ENCODE measurements around the gene IFI27. TPM values are rescaled to one million over a fixed set of nuclear protein-coding genes. Genes with fewer than 3 reads are reported as not detected.

The IFI27 gene
- total RNA-seq, 4 donors from 2014 or later = 88.0 to 293 (median 180) TPM

GRCh38 chr14:94101748-94102147 lies 8.8 kb upstream of the IFI27 start:
- TF ChIP-seq EP300 (IDR thresholded peaks at IDR 0.05) (no peak), POLR2A (IDR thresholded peaks at IDR 0.05; ENCODE audit: low read depth) (no peak), CTCF (IDR thresholded peaks at IDR 0.05) (no peak), POLR2AphosphoS5 (IDR thresholded peaks at IDR 0.05) (no peak)
- Histone ChIP-seq H3K36me3 (peaks cover 0 to 17% (median 6%) of the 10 kb centered on the region in 4 donors), H3K4me1 (no peaks in the 10 kb centered on the region), H3K27me3 (no peaks in the 10 kb centered on the region), H3K9me3 (no peaks in the 10 kb centered on the region), H3K27ac (replicated peaks in 1 of 4) (no peak overlapping the region), H3K4me3 (no peak overlapping the region)
- WGBS = 92% methylated on average over 9 of the region's 10 CpGs
- no peak for DNase-seq (ENCODE audit: extremely low spot score)
- intact Hi-C loops (cut with DNase I) = no loop called here

DNA sequence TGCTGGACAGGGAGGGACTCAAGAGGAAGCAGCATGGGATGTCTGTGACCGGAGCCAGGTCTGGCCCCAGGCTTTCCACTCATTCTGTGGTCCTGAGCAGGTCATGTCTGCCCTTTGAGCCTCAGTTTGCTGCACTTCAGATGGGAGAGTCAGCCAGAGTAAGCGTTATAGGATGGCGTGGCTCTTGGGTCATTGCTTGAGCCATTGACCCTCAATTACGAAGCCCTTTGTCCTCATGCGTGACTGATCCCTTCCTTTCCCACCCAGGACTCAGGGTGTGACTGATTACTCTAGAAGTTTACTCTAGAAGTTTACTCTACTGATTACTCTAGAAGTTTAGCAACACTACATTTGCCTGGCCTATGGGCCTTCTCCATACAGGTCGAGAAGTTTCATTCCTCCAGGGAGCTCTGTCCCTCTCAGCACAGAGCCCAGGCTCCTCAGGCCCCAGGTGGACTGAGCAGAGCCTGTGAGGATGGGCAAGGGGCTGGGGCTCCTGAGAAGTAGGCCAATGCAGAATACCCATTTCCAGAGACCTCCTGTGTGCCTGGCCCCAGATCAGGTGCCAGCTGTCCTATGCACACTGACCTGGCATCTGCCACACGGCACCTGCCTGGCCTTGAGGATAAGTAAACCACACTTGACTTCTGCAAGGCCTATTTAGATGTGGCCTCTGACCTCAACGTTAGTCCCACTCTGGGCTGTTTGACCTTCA lies 7.6 kb upstream of the IFI27 start:
- no peak for DNase-seq (ENCODE audit: extremely low spot score)
- no peak for TF ChIP-seq POLR2A (IDR thresholded peaks at IDR 0.05; ENCODE audit: low read depth)
- TF ChIP-seq POLR2AphosphoS5 (IDR thresholded peaks at IDR 0.05) = no peak
- TF ChIP-seq EP300 (IDR thresholded peaks at IDR 0.05) = no peak
- TF ChIP-seq CTCF (IDR thresholded peaks at IDR 0.05) = no peak
- Histone ChIP-seq H3K36me3 (peaks cover 0 to 8% (median 0%) of the 10 kb centered on the region in 4 donors), H3K27me3 (no peaks in the 10 kb centered on the region), H3K27ac (replicated peaks in 1 of 4) (no peak overlapping the region), H3K4me1 (no peaks in the 10 kb centered on the region), H3K9me3 (no peaks in the 10 kb centered on the region), H3K4me3 (no peak overlapping the region)
- 81% methylated on average over 8 of the region's 8 CpGs for WGBS
- intact Hi-C loops (cut with DNase I) = no loop called here

DNA sequence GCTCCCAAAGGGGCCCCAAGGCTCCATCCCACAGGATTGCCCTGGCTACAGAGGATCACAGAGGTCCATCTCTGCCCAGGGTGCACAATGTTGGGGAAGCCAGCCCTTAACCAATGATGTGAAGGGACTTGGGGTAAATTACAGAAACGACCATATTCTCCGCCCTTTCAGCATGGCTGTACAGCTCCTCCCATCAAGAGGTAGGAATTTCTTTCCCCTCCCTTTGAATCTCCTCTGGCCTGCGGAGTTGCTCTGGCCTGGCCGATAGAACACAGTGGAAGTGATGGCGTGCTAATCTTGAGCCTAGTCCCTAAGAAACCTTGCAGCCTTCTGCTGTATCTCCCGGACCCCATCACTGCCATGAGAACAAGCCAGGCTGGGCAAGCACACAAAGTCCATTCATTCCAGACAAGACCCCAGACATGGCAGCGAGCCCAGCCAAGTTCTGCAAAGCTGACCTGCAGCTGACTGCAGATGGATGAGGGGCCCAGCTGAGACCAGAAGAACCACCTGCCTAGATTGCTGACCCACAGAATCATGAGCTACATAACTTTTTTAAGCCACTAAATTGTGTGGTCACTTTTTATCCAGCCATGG lies 6.9 kb upstream of the IFI27 start:
- WGBS = 52% methylated on average over 6 of the region's 7 CpGs

DNA sequence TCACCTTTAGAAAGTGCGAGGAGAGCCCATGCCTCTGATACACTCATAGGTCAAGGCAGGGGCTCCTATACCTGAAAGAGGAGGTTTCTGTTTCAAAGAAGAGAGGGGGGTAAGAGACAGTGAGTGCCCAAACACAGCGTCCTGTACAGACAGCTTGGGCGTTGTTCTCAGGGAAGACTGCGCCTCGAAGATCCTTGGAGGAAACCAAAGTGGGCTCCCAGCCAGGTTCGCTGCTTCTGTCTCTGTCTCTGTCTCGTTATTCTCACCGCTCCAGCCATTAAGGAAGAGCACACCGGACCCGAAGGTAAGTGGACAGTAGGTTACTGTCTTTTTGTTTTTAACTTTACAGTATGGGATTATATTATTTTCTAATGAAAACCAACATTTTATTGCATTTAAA lies 5.8 kb upstream of the IFI27 start:
- WGBS = 75% methylated on average over 10 of the region's 10 CpGs
- Histone ChIP-seq H3K9me3 (no peaks in the 10 kb centered on the region), H3K27me3 (no peaks in the 10 kb centered on the region), H3K4me3 (no peak overlapping the region), H3K4me1 (peaks cover under 1 to 6% (median 4%) of the 10 kb centered on the region in 4 donors), H3K27ac (replicated peaks in 1 of 4) (no peak overlapping the region), H3K36me3 (no peaks in the 10 kb centered on the region)
- intact Hi-C loops (cut with DNase I) = no loop called here
- TF ChIP-seq POLR2A (IDR thresholded peaks at IDR 0.05; ENCODE audit: low read depth) (no peak), CTCF (IDR thresholded peaks at IDR 0.05) (no peak), POLR2AphosphoS5 (IDR thresholded peaks at IDR 0.05) (no peak), EP300 (IDR thresholded peaks at IDR 0.05) (no peak)
- DNase-seq (ENCODE audit: extremely low spot score) = no peak

More for the DNA sequence above, 6.9 kb upstream of the IFI27 start:
- no peak for DNase-seq (ENCODE audit: extremely low spot score)
- H3K36me3 ChIP-seq = peaks cover 0 to under 1% (median 0%) of the 10 kb centered on the region in 4 donors
- H3K27me3 ChIP-seq = no peaks in the 10 kb centered on the region
- intact Hi-C loops (cut with DNase I) = no loop called here
- no peaks in the 10 kb centered on the region for H3K4me1 ChIP-seq
- TF ChIP-seq POLR2A (IDR thresholded peaks at IDR 0.05; ENCODE audit: low read depth) (no peak), POLR2AphosphoS5 (IDR thresholded peaks at IDR 0.05) (no peak), CTCF (IDR thresholded peaks at IDR 0.05) (no peak), EP300 (IDR thresholded peaks at IDR 0.05) (no peak)
- H3K9me3 ChIP-seq = no peaks in the 10 kb centered on the region
- H3K4me3 ChIP-seq = no peak overlapping the region
- no peak overlapping the region for H3K27ac ChIP-seq (replicated peaks in 1 of 4)
